A673 (cell line): ENCODE measurements around the gene SPATS2. TPM values are rescaled to one million over a fixed set of nuclear protein-coding genes. Genes with fewer than 3 reads are reported as not detected.

ENCODE experiments used
- BruUV-seq: library from RNA; stranded (reverse); fragments of 400-500 nt; replicated peaks from 2 replicates; lab custom pipeline; 2021; lab: Mats Ljungman, UMichigan
- CTCF ChIA-PET: fragments of 300-600 bp; sonication (Branson Sonifier 250); formaldehyde crosslinking; loops from one replicate; lab custom pipeline; 2022; ENCODE audit warnings: antibody characterized with exemption; lab: Charles Lee
- POLR2A ChIA-PET: fragments of 300-600 bp; sonication (Branson Sonifier 250); formaldehyde crosslinking; loops from one replicate; lab custom pipeline; 2022; ENCODE audit warnings: antibody characterized with exemption; ENCODE audit not compliant: low non-redundant PET; lab: Charles Lee
- DNase-seq: peaks from one replicate; pipeline ENCODE4 v3.0.0-alpha.2; 2015; ENCODE audit warnings: low spot score
- H3K27ac ChIP-seq: fragments of 200-600 bp; sonication (generic); 2 replicates; pipeline ENCODE4 v1.5.1; 2016; ENCODE audit warnings: mixed run types, low read depth, mild to moderate bottlenecking, mixed read lengths, antibody characterized with exemption, low read length; ENCODE audit not compliant: poor library complexity, severe bottlenecking
- H3K27me3 ChIP-seq: fragments of 200-600 bp; sonication (generic); replicated peaks from 2 replicates; pipeline ENCODE4 v1.6.1; 2017; ENCODE audit warnings: mixed run types, low read depth, mild to moderate bottlenecking, mixed read lengths, antibody characterized with exemption, low read length; ENCODE audit not compliant: insufficient read depth, poor library complexity
- H3K36me3 ChIP-seq: fragments of 200-600 bp; sonication (generic); 2 replicates; pipeline ENCODE4 v1.6.1; 2016; ENCODE audit warnings: mixed run types, mild to moderate bottlenecking, mixed read lengths, antibody characterized with exemption, low read length; ENCODE audit not compliant: insufficient read depth, poor library complexity, severe bottlenecking
- H3K4me1 ChIP-seq: fragments of 200-600 bp; sonication (generic); 2 replicates; pipeline ENCODE4 v1.6.1; 2017; ENCODE audit warnings: mixed run types, mild to moderate bottlenecking, mixed read lengths, antibody characterized with exemption, low read length; ENCODE audit not compliant: insufficient read depth, poor library complexity, severe bottlenecking
- H3K4me3 ChIP-seq: fragments of 200-600 bp; sonication (generic); 2 replicates; pipeline ENCODE4 v1.5.1; 2016; ENCODE audit warnings: low read depth, mixed run types, mild to moderate bottlenecking, mixed read lengths, low read length; ENCODE audit not compliant: poor library complexity, severe bottlenecking
- H3K9me3 ChIP-seq: fragments of 200-600 bp; sonication (generic); 2 replicates; pipeline ENCODE4 v1.6.1; 2016; ENCODE audit warnings: mixed run types, low read depth, mild to moderate bottlenecking, mixed read lengths, antibody characterized with exemption, low read length; ENCODE audit not compliant: poor library complexity, severe bottlenecking
- CTCF ChIP-seq: fragments of 300-800, 200-600 bp; sonication (generic); conservative IDR thresholded peaks from 2 replicates; pipeline ENCODE4 v1.5.1; 2017; ENCODE audit warnings: low read depth, mild to moderate bottlenecking, antibody characterized with exemption, low read length, moderate library complexity, mixed read lengths
- EZH2 ChIP-seq: fragments of 200-600 bp; sonication (generic); IDR thresholded peaks from 2 replicates; pipeline ENCODE4 v1.6.1; 2017; ENCODE audit warnings: borderline replicate concordance, low read depth, mild to moderate bottlenecking, mixed read lengths, antibody characterized with exemption, low read length; ENCODE audit not compliant: poor library complexity, severe bottlenecking
- intact Hi-C: fragments of 100-400 bp; cut with micrococcal nuclease; formaldehyde crosslinking; loops from one replicate; pipeline ENCODE4 v1.10.0; 2022; ENCODE audit not compliant: unreplicated experiment
- total RNA-seq: library from RNA; stranded (reverse); gene quantifications from 2 replicates; pipeline ENCODE4 v1.2.3, GENCODE V29; 2021

SPATS2 gene
- total RNA-seq, 1 experiment from 2014 or later: 82.8 TPM

- DNase-seq: no peak
- H3K27ac ChIP-seq: no peak overlapping the region
- no peaks in the 10 kb centered on the region for H3K27me3 ChIP-seq
- intact Hi-C loops: no loop called here
- H3K9me3 ChIP-seq: no peaks in the 10 kb centered on the region
- no peak for TF ChIP-seq CTCF
- TF ChIP-seq EZH2: no peak
- POLR2A ChIA-PET: no interaction called here
- CTCF ChIA-PET: interaction anchor here (1.1 to 1.2 kb wide), 2 partner anchors 8 to 9 kb away, joined by 4 to 5 read pairs; no protein-coding TSS in a partner anchor
- H3K4me3 ChIP-seq: no peak overlapping the region
- BruUV-seq: no TSS peak
- H3K4me1 ChIP-seq: peaks cover 22% of the 10 kb centered on the region
- H3K36me3 ChIP-seq: no peaks in the 10 kb centered on the region
Observed at GRCh38 chr12:49340095-49340870, 27.0 kb upstream of the SPATS2 start.

GRCh38 chr12:49340971-49341776 is 26.1 kb upstream of the SPATS2 start:
- Histone ChIP-seq H3K4me1 (peaks cover 28% of the 10 kb centered on the region), H3K27me3 (peaks cover 8% of the 10 kb centered on the region), H3K9me3 (no peaks in the 10 kb centered on the region), H3K36me3 (no peaks in the 10 kb centered on the region), H3K4me3 (no peak overlapping the region), H3K27ac (no peak overlapping the region)
- ChIA-PET CTCF (interaction anchor here (0.9 to 1.8 kb wide), 3 partner anchors 10 to 52 kb away, joined by 3 to 15 read pairs (median 5); no protein-coding TSS in a partner anchor), POLR2A (no interaction called here)
- TF ChIP-seq EZH2: no peak
- no peak for TF ChIP-seq CTCF
- BruUV-seq: no TSS peak
- DNase-seq: no peak
- intact Hi-C loops: no loop called here

GRCh38 chr12:49341777-49342065 is 25.5 kb upstream of the SPATS2 start:
- intact Hi-C loops: no loop called here
- Histone ChIP-seq H3K4me3 (no peak overlapping the region), H3K9me3 (no peaks in the 10 kb centered on the region), H3K4me1 (peaks cover 33% of the 10 kb centered on the region), H3K27ac (no peak overlapping the region), H3K36me3 (no peaks in the 10 kb centered on the region), H3K27me3 (peaks cover 13% of the 10 kb centered on the region)
- BruUV-seq: no TSS peak
- TF ChIP-seq EZH2 (no peak), CTCF (no peak)
- POLR2A ChIA-PET: no interaction called here
- CTCF ChIA-PET: interaction anchor here (0.8 to 1.8 kb wide), 5 partner anchors 10 to 53 kb away, joined by 3 to 15 read pairs (median 5); partner anchors contain the start of gene TROAP
- no peak for DNase-seq
